ENCODE data around the gene CFAP299.

Gene CFAP299

GRCh38 chr4:80803337-80803736 is 467.8 kb downstream of the CFAP299 start:
- no peak overlapping the region for H3K4me2 ChIP-seq (ENCODE audit: low read length)
- no peak for TF ChIP-seq EZH2phosphoT487 (IDR thresholded peaks at IDR 0.05; ENCODE audit: low read depth)
- TF ChIP-seq, protein P1, sequence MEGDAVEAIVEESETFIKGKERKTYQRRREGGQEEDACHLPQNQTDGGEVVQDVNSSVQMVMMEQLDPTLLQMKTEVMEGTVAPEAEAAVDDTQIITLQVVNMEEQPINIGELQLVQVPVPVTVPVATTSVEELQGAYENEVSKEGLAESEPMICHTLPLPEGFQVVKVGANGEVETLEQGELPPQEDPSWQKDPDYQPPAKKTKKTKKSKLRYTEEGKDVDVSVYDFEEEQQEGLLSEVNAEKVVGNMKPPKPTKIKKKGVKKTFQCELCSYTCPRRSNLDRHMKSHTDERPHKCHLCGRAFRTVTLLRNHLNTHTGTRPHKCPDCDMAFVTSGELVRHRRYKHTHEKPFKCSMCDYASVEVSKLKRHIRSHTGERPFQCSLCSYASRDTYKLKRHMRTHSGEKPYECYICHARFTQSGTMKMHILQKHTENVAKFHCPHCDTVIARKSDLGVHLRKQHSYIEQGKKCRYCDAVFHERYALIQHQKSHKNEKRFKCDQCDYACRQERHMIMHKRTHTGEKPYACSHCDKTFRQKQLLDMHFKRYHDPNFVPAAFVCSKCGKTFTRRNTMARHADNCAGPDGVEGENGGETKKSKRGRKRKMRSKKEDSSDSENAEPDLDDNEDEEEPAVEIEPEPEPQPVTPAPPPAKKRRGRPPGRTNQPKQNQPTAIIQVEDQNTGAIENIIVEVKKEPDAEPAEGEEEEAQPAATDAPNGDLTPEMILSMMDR (IDR thresholded peaks at IDR 0.05; ENCODE audit: low read depth, low read length): no peak

GRCh38 chr4:80806472-80806871 is 470.9 kb downstream of the CFAP299 start:
- TF ChIP-seq, protein P1 (IDR thresholded peaks at IDR 0.05; ENCODE audit: low read depth, low read length): no peak
- no peak for TF ChIP-seq EZH2phosphoT487 (IDR thresholded peaks at IDR 0.05; ENCODE audit: low read depth)
- Histone ChIP-seq H4K20me1 (ENCODE audit: insufficient read depth, low read length) (no peaks in the 10 kb centered on the region), H3K9ac (ENCODE audit: low read length) (no peak overlapping the region), H3K4me3 (ENCODE audit: low read length) (no peak overlapping the region), H3K79me2 (ENCODE audit: low read length) (no peaks in the 10 kb centered on the region), H2AFZ (ENCODE audit: low read depth, low read length) (no peak overlapping the region), H3K27ac (ENCODE audit: low read length) (no peak overlapping the region), H3K4me1 (ENCODE audit: low read length) (no peaks in the 10 kb centered on the region), H3K9me3 (ENCODE audit: insufficient read depth, low read length) (no peaks in the 10 kb centered on the region), H3K4me2 (ENCODE audit: low read length) (no peak overlapping the region), H3K27me3 (ENCODE audit: low read depth, low read length) (no peaks in the 10 kb centered on the region), H3K36me3 (replicated peaks; ENCODE audit: low read depth, low read length) (no peaks in the 10 kb centered on the region)

More at GRCh38 chr4:80803337-80803736, 467.8 kb downstream of the CFAP299 start:
- Histone ChIP-seq H3K79me2 (ENCODE audit: low read length) (no peaks in the 10 kb centered on the region), H3K4me3 (ENCODE audit: low read length) (no peak overlapping the region), H4K20me1 (ENCODE audit: insufficient read depth, low read length) (no peaks in the 10 kb centered on the region), H3K27ac (ENCODE audit: low read length) (no peak overlapping the region), H3K36me3 (replicated peaks; ENCODE audit: low read depth, low read length) (no peaks in the 10 kb centered on the region), H3K9ac (ENCODE audit: low read length) (no peak overlapping the region), H3K9me3 (ENCODE audit: insufficient read depth, low read length) (no peaks in the 10 kb centered on the region), H3K4me1 (ENCODE audit: low read length) (no peaks in the 10 kb centered on the region), H2AFZ (ENCODE audit: low read depth, low read length) (no peak overlapping the region), H3K27me3 (ENCODE audit: low read depth, low read length) (no peaks in the 10 kb centered on the region)

DNA sequence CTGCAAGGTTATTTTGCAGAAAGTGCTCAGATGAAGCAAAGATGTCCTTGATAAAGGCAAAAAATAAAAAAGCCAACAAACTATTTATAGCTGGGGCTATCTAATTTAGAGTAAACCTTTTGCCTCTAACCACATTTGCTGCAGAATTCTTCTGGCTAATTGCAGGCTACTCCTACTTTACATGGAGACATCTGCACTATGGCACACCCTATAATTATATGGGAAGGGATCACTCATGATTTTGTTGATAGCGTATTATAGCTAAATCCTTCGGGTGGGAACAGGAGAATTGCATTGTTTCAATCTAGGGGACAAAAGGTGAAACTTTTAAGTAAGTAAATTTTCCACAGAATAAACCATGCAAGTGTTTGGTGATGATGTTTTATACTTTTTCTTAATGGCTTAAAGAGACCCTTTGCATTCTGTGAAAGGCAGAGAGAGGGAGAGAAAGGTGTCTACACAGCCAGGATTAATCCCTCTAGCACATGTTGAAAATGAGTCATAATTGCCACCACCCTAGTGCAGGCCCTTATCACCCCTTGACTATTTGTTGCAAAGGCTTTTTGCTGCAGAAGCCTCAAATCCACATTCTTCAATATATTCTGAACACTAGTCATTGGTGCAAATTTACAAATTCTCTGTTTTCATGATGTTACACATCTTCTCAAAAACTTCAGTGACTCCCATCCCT is 473.7 kb downstream of the CFAP299 start:
- H3K4me2 ChIP-seq (ENCODE audit: low read length): no peak overlapping the region
- no peak overlapping the region for H3K27ac ChIP-seq (ENCODE audit: low read length)
- H3K9ac ChIP-seq (ENCODE audit: low read length): no peak overlapping the region
- H3K27me3 ChIP-seq (ENCODE audit: low read depth, low read length): no peaks in the 10 kb centered on the region
- H3K36me3 ChIP-seq (replicated peaks; ENCODE audit: low read depth, low read length): no peaks in the 10 kb centered on the region
- H3K4me1 ChIP-seq (ENCODE audit: low read length): no peaks in the 10 kb centered on the region
- TF ChIP-seq, protein P1 (IDR thresholded peaks at IDR 0.05; ENCODE audit: low read depth, low read length): no peak
- TF ChIP-seq EZH2phosphoT487 (IDR thresholded peaks at IDR 0.05; ENCODE audit: low read depth): no peak
- no peak overlapping the region for H2AFZ ChIP-seq (ENCODE audit: low read depth, low read length)
- H4K20me1 ChIP-seq (ENCODE audit: insufficient read depth, low read length): no peaks in the 10 kb centered on the region
- H3K4me3 ChIP-seq (ENCODE audit: low read length): no peak overlapping the region
- no peaks in the 10 kb centered on the region for H3K9me3 ChIP-seq (ENCODE audit: insufficient read depth, low read length)
- no peaks in the 10 kb centered on the region for H3K79me2 ChIP-seq (ENCODE audit: low read length)

- no peak overlapping the region; the same call in 1 of the 2 replicates for H2AFZ ChIP-seq (ENCODE audit: low read depth, low read length)
- H3K9me3 ChIP-seq (ENCODE audit: insufficient read depth, low read length): no peaks in the 10 kb centered on the region
- H3K4me2 ChIP-seq (ENCODE audit: low read length): no peak overlapping the region
- no peak for TF ChIP-seq EZH2phosphoT487 (IDR thresholded peaks at IDR 0.05; ENCODE audit: low read depth)
- TF ChIP-seq, protein P1 (IDR thresholded peaks at IDR 0.05; ENCODE audit: low read depth, low read length): no peak
- H3K79me2 ChIP-seq (ENCODE audit: low read length): no peaks in the 10 kb centered on the region
- H3K4me1 ChIP-seq (ENCODE audit: low read length): no peaks in the 10 kb centered on the region
- no peak overlapping the region for H3K9ac ChIP-seq (ENCODE audit: low read length)
- H3K27ac ChIP-seq (ENCODE audit: low read length): no peak overlapping the region
- H4K20me1 ChIP-seq (ENCODE audit: insufficient read depth, low read length): no peaks in the 10 kb centered on the region
- no peaks in the 10 kb centered on the region for H3K36me3 ChIP-seq (replicated peaks; ENCODE audit: low read depth, low read length)
- H3K27me3 ChIP-seq (ENCODE audit: low read depth, low read length): no peaks in the 10 kb centered on the region
- no peak overlapping the region for H3K4me3 ChIP-seq (ENCODE audit: low read length)
These were observed 475.9 kb downstream of the CFAP299 start for GRCh38 chr4:80811406-80811805.

All from OCI-LY3 (cell line).